Measurements from ENCODE around the gene MIA. TPM values are rescaled to one million over a fixed set of nuclear protein-coding genes. Genes with fewer than 3 reads are reported as not detected.

Gene MIA
- total and polyA plus RNA-seq, 2 donors (not counting 1 experiment from before 2014, with no cell fraction given), result 0.99 TPM; not detected in 1

GRCh38 chr19:40756502-40757110 is 18.7 kb upstream of the MIA start:
- DNase-seq (ENCODE audit: low read depth in 2 of 2), result no peak
- Histone ChIP-seq H3K9me3 (ENCODE audit: control insufficient read depth, insufficient read depth, low read depth, low read length) (no peaks in the 10 kb centered on the region), H3K79me2 (ENCODE audit: control insufficient read depth, insufficient read depth, low read length) (peaks cover 56% of the 10 kb centered on the region), H2AFZ (ENCODE audit: low read length) (no peak overlapping the region), H3K27me3 (ENCODE audit: control insufficient read depth, insufficient read depth, low read length) (no peaks in the 10 kb centered on the region), H3K27ac (ENCODE audit: insufficient read depth, low read length) (no peak overlapping the region), H3K36me3 (ENCODE audit: control insufficient read depth, insufficient read depth, low read length) (peaks cover 27% of the 10 kb centered on the region), H3K4me1 (ENCODE audit: control insufficient read depth, extremely low read depth, insufficient read depth, low read length) (peaks cover 4% of the 10 kb centered on the region), H4K20me1 (ENCODE audit: control insufficient read depth, extremely low read depth, insufficient read depth, low read length) (no peaks in the 10 kb centered on the region), H3K4me3 (replicated peaks in 1 of 4; ENCODE audit: control extremely low read depth in 1 of 4, insufficient read depth in 1 of 4, low read depth in 3 of 4, low read length in 4 of 4) (no peak overlapping the region), H3K4me2 (ENCODE audit: extremely low read depth, insufficient read depth, low read length) (no peak overlapping the region), H3K9ac (ENCODE audit: insufficient read depth, low read length) (no peak overlapping the region)
- TF ChIP-seq EZH2 (IDR thresholded peaks at IDR 0.05; ENCODE audit: low read length, missing control alignments) (no peak), CTCF (conservative IDR thresholded peaks at IDR 0.05 in 1 of 2, IDR thresholded peaks at IDR 0.05 in 1 of 2; ENCODE audit: low read depth in 1 of 2, low read length in 2 of 2) (no peak)

- H3K36me3 ChIP-seq (ENCODE audit: control insufficient read depth, insufficient read depth, low read length), result peaks cover 38% of the 10 kb centered on the region
- no peak overlapping the region for H2AFZ ChIP-seq (ENCODE audit: low read length)
- no peak overlapping the region for H3K4me2 ChIP-seq (ENCODE audit: extremely low read depth, insufficient read depth, low read length)
- DNase-seq (ENCODE audit: low read depth in 2 of 2), result no peak
- no peak for TF ChIP-seq CTCF (conservative IDR thresholded peaks at IDR 0.05 in 1 of 2, IDR thresholded peaks at IDR 0.05 in 1 of 2; ENCODE audit: low read depth in 1 of 2, low read length in 2 of 2)
- no peak for TF ChIP-seq EZH2 (IDR thresholded peaks at IDR 0.05; ENCODE audit: low read length, missing control alignments)
- no peak overlapping the region for H3K9ac ChIP-seq (ENCODE audit: insufficient read depth, low read length)
- peaks cover 2% of the 10 kb centered on the region for H3K4me1 ChIP-seq (ENCODE audit: control insufficient read depth, extremely low read depth, insufficient read depth, low read length)
- peaks cover 40% of the 10 kb centered on the region for H3K79me2 ChIP-seq (ENCODE audit: control insufficient read depth, insufficient read depth, low read length)
- H3K27ac ChIP-seq (ENCODE audit: insufficient read depth, low read length), result no peak overlapping the region
- no peaks in the 10 kb centered on the region for H4K20me1 ChIP-seq (ENCODE audit: control insufficient read depth, extremely low read depth, insufficient read depth, low read length)
- no peaks in the 10 kb centered on the region for H3K9me3 ChIP-seq (ENCODE audit: control insufficient read depth, insufficient read depth, low read depth, low read length)
- no peak overlapping the region for H3K4me3 ChIP-seq (replicated peaks in 1 of 4; ENCODE audit: control extremely low read depth in 1 of 4, insufficient read depth in 1 of 4, low read depth in 3 of 4, low read length in 4 of 4)
- no peaks in the 10 kb centered on the region for H3K27me3 ChIP-seq (ENCODE audit: control insufficient read depth, insufficient read depth, low read length)
Measured at GRCh38 chr19:40758491-40758890, 16.8 kb upstream of the MIA start.

- H3K4me1 ChIP-seq (ENCODE audit: control insufficient read depth, extremely low read depth, insufficient read depth, low read length), result peaks cover 2% of the 10 kb centered on the region
- no peaks in the 10 kb centered on the region for H3K27me3 ChIP-seq (ENCODE audit: control insufficient read depth, insufficient read depth, low read length)
- no peak overlapping the region for H2AFZ ChIP-seq (ENCODE audit: low read length)
- no peak overlapping the region for H3K27ac ChIP-seq (ENCODE audit: insufficient read depth, low read length)
- TF ChIP-seq EZH2 (IDR thresholded peaks at IDR 0.05; ENCODE audit: low read length, missing control alignments) (no peak), CTCF (conservative IDR thresholded peaks at IDR 0.05 in 1 of 2, IDR thresholded peaks at IDR 0.05 in 1 of 2; ENCODE audit: low read depth in 1 of 2, low read length in 2 of 2) (no peak)
- DNase-seq (ENCODE audit: low read depth in 2 of 2), result no peak
- no peak overlapping the region for H3K4me3 ChIP-seq (replicated peaks in 1 of 4; ENCODE audit: control extremely low read depth in 1 of 4, insufficient read depth in 1 of 4, low read depth in 3 of 4, low read length in 4 of 4)
- H3K36me3 ChIP-seq (ENCODE audit: control insufficient read depth, insufficient read depth, low read length), result peaks cover 44% of the 10 kb centered on the region
- H3K9me3 ChIP-seq (ENCODE audit: control insufficient read depth, insufficient read depth, low read depth, low read length), result no peaks in the 10 kb centered on the region
- peaks cover 33% of the 10 kb centered on the region for H3K79me2 ChIP-seq (ENCODE audit: control insufficient read depth, insufficient read depth, low read length)
- H4K20me1 ChIP-seq (ENCODE audit: control insufficient read depth, extremely low read depth, insufficient read depth, low read length), result no peaks in the 10 kb centered on the region
- no peak overlapping the region for H3K9ac ChIP-seq (ENCODE audit: insufficient read depth, low read length)
- H3K4me2 ChIP-seq (ENCODE audit: extremely low read depth, insufficient read depth, low read length), result no peak overlapping the region
Measured at GRCh38 chr19:40759352-40759751, 16.0 kb upstream of the MIA start.

All from fibroblast of lung (primary cell).